ENCODE data around the gene TRIM47.
A peak's percentile ranks its signal among the peaks of the same experiment; 100 is the strongest.
"Not testable (repeated sequence)": the region's sequence is repeated elsewhere in the genome, so short reads cannot be mapped to it uniquely, and the experiment has no call there.

Gene TRIM47

GRCh38 chr17:75870228-75870627 is 8.2 kb downstream of the TRIM47 start:
- DNase-seq; H2AK5ac ChIP-seq (ENCODE audit: low read length); H3K4me1 ChIP-seq (ENCODE audit: control insufficient read depth, low read depth, low read length); H4K8ac ChIP-seq (ENCODE audit: low read depth, low read length); H3K79me1 ChIP-seq (ENCODE audit: low read length); H4K5ac ChIP-seq (ENCODE audit: low read length); H3K9ac ChIP-seq (ENCODE audit: low read length); H2BK5ac ChIP-seq (ENCODE audit: low read length); H3K4me3 ChIP-seq (ENCODE audit: low read length); H3K56ac ChIP-seq (ENCODE audit: low read length); H3K79me2 ChIP-seq (ENCODE audit: control insufficient read depth, insufficient read depth, low read length); H3K4me2 ChIP-seq (ENCODE audit: low read length); H3K36me3 ChIP-seq (ENCODE audit: control insufficient read depth, insufficient read depth, low read length); H3K4ac ChIP-seq (ENCODE audit: low read depth, low read length); H3K23ac ChIP-seq (ENCODE audit: low read length); H3K27ac ChIP-seq (ENCODE audit: low read depth, low read length); H3K18ac ChIP-seq (ENCODE audit: low read length); H2BK15ac ChIP-seq (replicated peaks; ENCODE audit: low read depth); H2BK120ac ChIP-seq (ENCODE audit: low read depth, low read length); H3K27me3 ChIP-seq (ENCODE audit: insufficient read depth, low read length, poor library complexity): not testable (repeated sequence)
- WGBS (ENCODE audit: extremely low coverage, insufficient coverage, low lambda C conversion rate): no CpG with 5 or more reads among the region's 10 CpGs

- peak overlapping the region; percentile 42 for H3K56ac ChIP-seq (ENCODE audit: low read length)
- H2BK15ac ChIP-seq (replicated peaks; ENCODE audit: low read depth): no peak overlapping the region
- H2AK5ac ChIP-seq (ENCODE audit: low read length): no peak overlapping the region
- H3K4ac ChIP-seq (ENCODE audit: low read depth, low read length): peak overlapping the region; percentile 8
- H3K27me3 ChIP-seq (ENCODE audit: insufficient read depth, low read length, poor library complexity): no peaks in the 10 kb centered on the region
- WGBS (ENCODE audit: extremely low coverage, insufficient coverage, low lambda C conversion rate): no CpG with 5 or more reads among the region's 23 CpGs
- H4K5ac ChIP-seq (ENCODE audit: low read length): no peak overlapping the region
- H4K8ac ChIP-seq (ENCODE audit: low read depth, low read length): no peak overlapping the region
- peak; percentile 51 for DNase-seq
- no peaks in the 10 kb centered on the region for H3K79me2 ChIP-seq (ENCODE audit: control insufficient read depth, insufficient read depth, low read length)
- no peak overlapping the region for H3K23ac ChIP-seq (ENCODE audit: low read length)
- H3K79me1 ChIP-seq (ENCODE audit: low read length): no peaks in the 10 kb centered on the region
- no peak overlapping the region for H2BK5ac ChIP-seq (ENCODE audit: low read length)
- no peak overlapping the region for H3K27ac ChIP-seq (ENCODE audit: low read depth, low read length)
- no peak overlapping the region for H3K18ac ChIP-seq (ENCODE audit: low read length)
- H3K4me3 ChIP-seq (ENCODE audit: low read length): no peak overlapping the region
- no peak overlapping the region for H3K9ac ChIP-seq (ENCODE audit: low read length)
- no peaks in the 10 kb centered on the region for H3K4me1 ChIP-seq (ENCODE audit: control insufficient read depth, low read depth, low read length)
- H3K36me3 ChIP-seq (ENCODE audit: control insufficient read depth, insufficient read depth, low read length): no peaks in the 10 kb centered on the region
- no peak overlapping the region for H2BK120ac ChIP-seq (ENCODE audit: low read depth, low read length)
- H3K4me2 ChIP-seq (ENCODE audit: low read length): no peak overlapping the region
Observed at GRCh38 chr17:75869282-75870141, 8.9 kb downstream of the TRIM47 start.

DNA sequence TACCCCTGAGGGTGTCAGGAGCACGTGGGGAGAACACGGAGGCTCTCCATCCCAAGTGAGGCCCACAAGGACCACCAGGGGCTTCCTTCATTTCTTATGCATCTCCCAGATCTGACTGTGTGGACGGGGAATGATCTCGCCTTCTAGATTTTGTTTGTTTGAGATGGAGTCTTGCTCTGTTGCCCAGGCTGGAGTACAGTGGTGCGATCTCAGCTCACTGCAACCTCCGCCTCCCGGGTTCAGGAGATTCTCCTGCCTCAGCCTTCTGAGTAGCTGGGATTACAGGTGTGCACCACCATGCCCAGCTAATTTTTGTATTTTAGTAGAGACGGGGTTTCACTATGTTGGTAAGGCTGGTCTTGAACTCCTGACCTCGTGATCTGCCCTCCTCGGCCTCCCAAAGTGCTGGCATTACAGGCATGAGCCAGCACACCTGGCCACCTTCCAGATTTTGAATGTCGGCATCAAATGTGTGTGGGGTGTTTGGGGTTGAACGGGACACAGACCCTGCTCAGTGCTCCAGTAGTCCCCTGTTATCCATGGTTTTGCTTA is 9.6 kb downstream of the TRIM47 start:
- H3K27ac ChIP-seq (ENCODE audit: low read depth, low read length); H3K79me2 ChIP-seq (ENCODE audit: control insufficient read depth, insufficient read depth, low read length); H3K36me3 ChIP-seq (ENCODE audit: control insufficient read depth, insufficient read depth, low read length); H3K4me3 ChIP-seq (ENCODE audit: low read length); H3K56ac ChIP-seq (ENCODE audit: low read length); H2BK120ac ChIP-seq (ENCODE audit: low read depth, low read length); H4K8ac ChIP-seq (ENCODE audit: low read depth, low read length); H2BK5ac ChIP-seq (ENCODE audit: low read length); H3K4me2 ChIP-seq (ENCODE audit: low read length); H3K4me1 ChIP-seq (ENCODE audit: control insufficient read depth, low read depth, low read length); H3K18ac ChIP-seq (ENCODE audit: low read length); H2AK5ac ChIP-seq (ENCODE audit: low read length); H2BK15ac ChIP-seq (replicated peaks; ENCODE audit: low read depth); H4K5ac ChIP-seq (ENCODE audit: low read length); H3K27me3 ChIP-seq (ENCODE audit: insufficient read depth, low read length, poor library complexity); H3K23ac ChIP-seq (ENCODE audit: low read length); H3K79me1 ChIP-seq (ENCODE audit: low read length); DNase-seq; H3K4ac ChIP-seq (ENCODE audit: low read depth, low read length); H3K9ac ChIP-seq (ENCODE audit: low read length): not testable (repeated sequence)
- WGBS (ENCODE audit: extremely low coverage, insufficient coverage, low lambda C conversion rate): no CpG with 5 or more reads among the region's 12 CpGs

GRCh38 chr17:75865404-75866188 is 12.8 kb downstream of the TRIM47 start:
- not testable (repeated sequence) for H4K5ac ChIP-seq (ENCODE audit: low read length); H3K4me3 ChIP-seq (ENCODE audit: low read length); H2BK15ac ChIP-seq (replicated peaks; ENCODE audit: low read depth); H3K27me3 ChIP-seq (ENCODE audit: insufficient read depth, low read length, poor library complexity); H3K18ac ChIP-seq (ENCODE audit: low read length); H3K4me2 ChIP-seq (ENCODE audit: low read length); H3K23ac ChIP-seq (ENCODE audit: low read length); H3K4me1 ChIP-seq (ENCODE audit: control insufficient read depth, low read depth, low read length); H3K56ac ChIP-seq (ENCODE audit: low read length); H3K4ac ChIP-seq (ENCODE audit: low read depth, low read length); H3K9ac ChIP-seq (ENCODE audit: low read length); H2AK5ac ChIP-seq (ENCODE audit: low read length); DNase-seq; H3K79me1 ChIP-seq (ENCODE audit: low read length); H3K79me2 ChIP-seq (ENCODE audit: control insufficient read depth, insufficient read depth, low read length); H3K27ac ChIP-seq (ENCODE audit: low read depth, low read length); H2BK5ac ChIP-seq (ENCODE audit: low read length); H3K36me3 ChIP-seq (ENCODE audit: control insufficient read depth, insufficient read depth, low read length); H2BK120ac ChIP-seq (ENCODE audit: low read depth, low read length); H4K8ac ChIP-seq (ENCODE audit: low read depth, low read length)
- no CpG with 5 or more reads among the region's 17 CpGs for WGBS (ENCODE audit: extremely low coverage, insufficient coverage, low lambda C conversion rate)

DNA sequence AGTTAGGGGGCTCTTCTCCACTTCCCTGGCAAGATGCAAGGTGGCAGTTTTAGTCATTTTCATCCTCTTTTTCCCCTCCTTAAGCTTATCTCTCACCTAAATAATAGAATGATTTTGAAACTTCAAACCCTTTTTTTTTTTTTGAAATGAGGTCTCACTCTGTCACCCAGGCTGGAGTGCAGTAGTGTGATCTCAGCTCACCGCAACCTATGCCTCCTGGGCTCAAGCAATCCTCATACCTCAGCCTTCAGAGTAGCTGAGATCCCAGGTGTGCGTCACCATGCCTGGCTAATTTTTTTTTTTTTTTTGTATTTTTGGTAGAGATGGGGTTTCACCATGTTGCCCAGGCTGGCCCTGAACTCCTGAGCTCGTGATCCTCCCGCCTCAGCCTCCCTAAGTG is 13.5 kb downstream of the TRIM47 start:
- H2BK15ac ChIP-seq (replicated peaks; ENCODE audit: low read depth); H3K27me3 ChIP-seq (ENCODE audit: insufficient read depth, low read length, poor library complexity); H3K36me3 ChIP-seq (ENCODE audit: control insufficient read depth, insufficient read depth, low read length); H3K56ac ChIP-seq (ENCODE audit: low read length); H4K5ac ChIP-seq (ENCODE audit: low read length); DNase-seq; H3K27ac ChIP-seq (ENCODE audit: low read depth, low read length); H3K9ac ChIP-seq (ENCODE audit: low read length); H3K23ac ChIP-seq (ENCODE audit: low read length); H3K79me2 ChIP-seq (ENCODE audit: control insufficient read depth, insufficient read depth, low read length); H2AK5ac ChIP-seq (ENCODE audit: low read length); H3K4me2 ChIP-seq (ENCODE audit: low read length); H3K4me3 ChIP-seq (ENCODE audit: low read length); H3K4me1 ChIP-seq (ENCODE audit: control insufficient read depth, low read depth, low read length); H2BK120ac ChIP-seq (ENCODE audit: low read depth, low read length); H3K79me1 ChIP-seq (ENCODE audit: low read length); H2BK5ac ChIP-seq (ENCODE audit: low read length); H4K8ac ChIP-seq (ENCODE audit: low read depth, low read length); H3K18ac ChIP-seq (ENCODE audit: low read length); H3K4ac ChIP-seq (ENCODE audit: low read depth, low read length): not testable (repeated sequence)
- no CpG with 5 or more reads among the region's 4 CpGs for WGBS (ENCODE audit: extremely low coverage, insufficient coverage, low lambda C conversion rate)
